Measurements from ENCODE around the gene GDPD4. TPM values are rescaled to one million over a fixed set of nuclear protein-coding genes. Genes with fewer than 3 reads are reported as not detected.

GDPD4 gene
- total and polyA plus RNA-seq, 2 of the 4 experiments (the other 2 are of a cell fraction) = not detected

DNA sequence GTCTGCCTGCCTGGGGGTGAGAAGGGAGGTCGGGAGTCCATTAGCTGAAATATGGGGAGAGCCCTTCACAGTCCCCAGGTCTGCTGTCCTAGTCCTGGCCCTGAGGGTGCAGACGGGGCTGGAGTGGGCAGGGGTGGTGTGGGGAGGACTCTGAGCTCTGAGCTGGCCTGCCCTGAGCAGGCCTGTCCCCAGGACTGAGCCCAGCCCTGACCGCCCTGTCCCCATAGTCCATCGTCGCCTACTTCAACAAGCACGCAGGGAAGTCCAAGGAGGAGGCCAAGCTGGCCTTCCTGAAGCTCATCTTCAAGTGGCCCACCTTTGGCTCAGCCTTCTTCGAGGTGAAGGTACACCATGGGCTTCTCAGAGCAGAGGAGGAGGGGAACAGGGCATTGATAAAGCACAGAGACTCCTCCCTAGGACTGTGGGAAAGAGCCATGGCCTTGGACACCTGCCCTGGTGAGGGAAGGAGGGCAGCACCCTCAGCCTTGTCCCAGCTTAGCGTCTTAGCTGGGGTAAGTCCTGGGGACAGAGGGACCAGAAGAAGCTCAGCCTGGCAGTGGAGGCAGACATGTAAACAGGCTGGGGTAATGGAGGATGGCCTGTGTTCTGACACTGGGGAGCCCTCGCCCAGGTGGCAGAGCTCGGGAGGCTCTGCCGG, 89.8 kb downstream of the GDPD4 start:
- Histone ChIP-seq H4K5ac (ENCODE audit: low read depth, low read length) (no peak overlapping the region), H3K23ac (ENCODE audit: low read depth, low read length) (no peak overlapping the region), H3K9me3 (ENCODE audit: control insufficient read depth, insufficient read depth, low read length) (no peaks in the 10 kb centered on the region), H3K14ac (replicated peaks; ENCODE audit: low read depth, low read length) (no peak overlapping the region), H4K20me1 (ENCODE audit: insufficient read depth, low read length) (no peaks in the 10 kb centered on the region), H3K27ac (ENCODE audit: insufficient read depth, low read length) (no peak overlapping the region), H2BK5ac (ENCODE audit: low read depth, low read length, poor library complexity, severe bottlenecking) (no peak overlapping the region), H3K4me1 (ENCODE audit: control insufficient read depth, insufficient read depth, low read length) (no peaks in the 10 kb centered on the region), H3K4me3 (ENCODE audit: insufficient read depth, low read depth, low read length) (no peak overlapping the region), H2AFZ (replicated peaks; ENCODE audit: low read length, poor library complexity) (no peak overlapping the region), H3K36me3 (ENCODE audit: control insufficient read depth, insufficient read depth, low read length) (no peaks in the 10 kb centered on the region), H4K91ac (ENCODE audit: insufficient read depth, low read depth, low read length) (no peak overlapping the region), H2BK15ac (ENCODE audit: low read depth, low read length) (no peak overlapping the region), H3K56ac (ENCODE audit: extremely low read depth, insufficient read depth, low read length) (no peak overlapping the region), H3K4me2 (ENCODE audit: low read depth, low read length) (no peak overlapping the region), H3K4ac (ENCODE audit: low read depth, low read length) (no peak overlapping the region), H4K8ac (ENCODE audit: low read depth in 2 of 2, low read length in 2 of 2) (no peak overlapping the region), H3K9ac (ENCODE audit: low read depth, low read length) (no peak overlapping the region), H2AK9ac (replicated peaks; ENCODE audit: low read depth, low read length, poor library complexity) (no peak overlapping the region), H2AK5ac (ENCODE audit: low read depth, low read length) (no peak overlapping the region), H2BK120ac (ENCODE audit: low read depth, low read length) (no peak overlapping the region), H3K18ac (ENCODE audit: low read depth, low read length) (no peak overlapping the region), H3K27me3 (ENCODE audit: control insufficient read depth, insufficient read depth, low read length) (peaks cover 18% of the 10 kb centered on the region), H3K9me1 (ENCODE audit: insufficient read depth, low read length) (no peaks in the 10 kb centered on the region), H3K79me1 (ENCODE audit: low read depth in 1 of 2, low read length in 2 of 2) (no peaks in the 10 kb centered on the region), H2BK20ac (ENCODE audit: low read depth, low read length) (no peak overlapping the region)
- ChIA-PET POLR2A (ENCODE audit: unreplicated experiment) (no interaction called here), CTCF (no interaction called here)
- dilution Hi-C loops (cut with HindIII; ENCODE audit: low sequenced_read_pairs, unreplicated experiment) (no loop called here), in situ Hi-C loops (cut with MboI; ENCODE audit: low sequenced_read_pairs) (no loop called here), intact Hi-C loops (cut with micrococcal nuclease) (no loop called here)
- no TSS peak for BruUV-seq (replicated peaks)
- no peak for ATAC-seq (ENCODE audit: low read depth)
- 87% methylated on average over 4 of the region's 11 CpGs; no CpG with 5 or more reads in 1 of the 2 experiments for WGBS, 2 experiments (ENCODE audit: extremely low coverage in 2 of 2, insufficient read length in 1 of 2)
- no peak for TF ChIP-seq FOS (IDR thresholded peaks at IDR 0.05; ENCODE audit: low read depth, low read length)
- no peak for TF ChIP-seq MAZ (IDR thresholded peaks at IDR 0.05; ENCODE audit: borderline replicate concordance, low read depth, low read length)
- no peak for TF ChIP-seq RFX5 (IDR thresholded peaks at IDR 0.05; ENCODE audit: low read depth, low read length)
- TF ChIP-seq RAD21 (IDR thresholded peaks at IDR 0.05; ENCODE audit: low read length) = no peak
- no peak for TF ChIP-seq ELK1 (IDR thresholded peaks at IDR 0.05; ENCODE audit: borderline replicate concordance, low read depth, low read length)
- TF ChIP-seq MAFK (IDR thresholded peaks at IDR 0.05; ENCODE audit: low read depth, low read length) = no peak
- no peak for TF ChIP-seq NFE2L2 (IDR thresholded peaks at IDR 0.05; ENCODE audit: low read depth, low read length)
- no peak for TF ChIP-seq CTCF (conservative IDR thresholded peaks at IDR 0.05; ENCODE audit: low read depth, low read length)
- no peak for TF ChIP-seq RCOR1 (IDR thresholded peaks at IDR 0.05; ENCODE audit: insufficient replicate concordance, low read length)
- no peak for TF ChIP-seq SMC3 (IDR thresholded peaks at IDR 0.05; ENCODE audit: low read depth, low read length)
- no peak for TF ChIP-seq USF2 (IDR thresholded peaks at IDR 0.05; ENCODE audit: low read depth, low read length)
- TF ChIP-seq CHD1 (IDR thresholded peaks at IDR 0.05; ENCODE audit: low read depth, low read length) = no peak
- TF ChIP-seq BHLHE40 (IDR thresholded peaks at IDR 0.05; ENCODE audit: low read depth, low read length) = no peak
- TF ChIP-seq CEBPB (IDR thresholded peaks at IDR 0.05; ENCODE audit: low read depth, low read length) = no peak
- TF ChIP-seq POLR2A (IDR thresholded peaks at IDR 0.05; ENCODE audit: low read depth, low read length) = no peak
- no peak for DNase-seq
